ENCODE measurements around the gene RDH14.

DNA sequence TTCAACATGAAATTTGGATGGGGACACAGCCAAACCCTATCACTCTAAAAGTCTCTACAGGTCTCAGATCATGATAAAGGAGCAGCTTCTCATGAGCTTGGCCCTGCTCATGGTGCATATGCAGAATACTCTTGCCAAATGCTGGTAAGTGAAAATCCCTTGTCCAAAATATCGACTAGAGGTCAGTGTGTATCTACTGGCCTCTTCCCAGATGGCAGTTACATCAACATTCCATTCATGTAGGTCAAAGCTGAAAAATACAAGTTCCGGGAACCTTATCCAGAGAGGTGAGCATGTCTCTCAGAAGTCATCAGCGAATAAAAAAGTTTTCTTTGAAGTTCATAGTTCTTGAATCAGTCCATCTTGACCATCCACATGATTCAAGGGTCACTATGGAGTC, 36.5 kb upstream of the RDH14 start:
- TF ChIP-seq POLR2A (IDR thresholded peaks at IDR 0.05) = no peak
- TF ChIP-seq, protein P1, sequence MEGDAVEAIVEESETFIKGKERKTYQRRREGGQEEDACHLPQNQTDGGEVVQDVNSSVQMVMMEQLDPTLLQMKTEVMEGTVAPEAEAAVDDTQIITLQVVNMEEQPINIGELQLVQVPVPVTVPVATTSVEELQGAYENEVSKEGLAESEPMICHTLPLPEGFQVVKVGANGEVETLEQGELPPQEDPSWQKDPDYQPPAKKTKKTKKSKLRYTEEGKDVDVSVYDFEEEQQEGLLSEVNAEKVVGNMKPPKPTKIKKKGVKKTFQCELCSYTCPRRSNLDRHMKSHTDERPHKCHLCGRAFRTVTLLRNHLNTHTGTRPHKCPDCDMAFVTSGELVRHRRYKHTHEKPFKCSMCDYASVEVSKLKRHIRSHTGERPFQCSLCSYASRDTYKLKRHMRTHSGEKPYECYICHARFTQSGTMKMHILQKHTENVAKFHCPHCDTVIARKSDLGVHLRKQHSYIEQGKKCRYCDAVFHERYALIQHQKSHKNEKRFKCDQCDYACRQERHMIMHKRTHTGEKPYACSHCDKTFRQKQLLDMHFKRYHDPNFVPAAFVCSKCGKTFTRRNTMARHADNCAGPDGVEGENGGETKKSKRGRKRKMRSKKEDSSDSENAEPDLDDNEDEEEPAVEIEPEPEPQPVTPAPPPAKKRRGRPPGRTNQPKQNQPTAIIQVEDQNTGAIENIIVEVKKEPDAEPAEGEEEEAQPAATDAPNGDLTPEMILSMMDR (IDR thresholded peaks at IDR 0.05) = no peak
